Measurements from ENCODE around the gene TCN1.
"Not testable (repeated sequence)": the region's sequence is repeated elsewhere in the genome, so short reads cannot be mapped to it uniquely, and the experiment has no call there.

Gene TCN1

DNA sequence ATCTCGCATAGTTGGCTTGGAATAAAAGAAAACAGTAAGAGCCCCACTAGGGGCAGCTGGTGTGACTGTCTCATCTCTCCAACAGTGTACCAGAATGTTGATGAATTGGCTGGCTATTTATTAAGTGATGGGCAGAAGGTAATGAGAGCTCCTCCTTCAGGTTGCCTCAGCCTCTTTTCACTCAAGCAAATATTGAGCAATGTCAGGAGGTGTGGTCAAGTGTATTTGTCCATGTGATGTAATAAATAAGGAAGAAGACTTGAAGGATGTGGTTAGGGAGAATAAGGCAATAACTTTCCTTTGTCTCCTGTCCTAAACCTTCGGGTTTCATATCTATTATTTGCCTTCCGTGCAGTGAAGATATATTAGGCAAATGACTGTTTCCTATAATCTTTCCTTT is at the start of gene TCN1:
TCN1 (minus strand) TSS at position 91 of the 400 bp plus-strand sequence; CDS start at position 74, 17 bp downstream.
- H3K4me3 ChIP-seq (ENCODE audit: low read length), result peak within 1 kb of the TSS; percentile 6
- TF ChIP-seq, protein P1, sequence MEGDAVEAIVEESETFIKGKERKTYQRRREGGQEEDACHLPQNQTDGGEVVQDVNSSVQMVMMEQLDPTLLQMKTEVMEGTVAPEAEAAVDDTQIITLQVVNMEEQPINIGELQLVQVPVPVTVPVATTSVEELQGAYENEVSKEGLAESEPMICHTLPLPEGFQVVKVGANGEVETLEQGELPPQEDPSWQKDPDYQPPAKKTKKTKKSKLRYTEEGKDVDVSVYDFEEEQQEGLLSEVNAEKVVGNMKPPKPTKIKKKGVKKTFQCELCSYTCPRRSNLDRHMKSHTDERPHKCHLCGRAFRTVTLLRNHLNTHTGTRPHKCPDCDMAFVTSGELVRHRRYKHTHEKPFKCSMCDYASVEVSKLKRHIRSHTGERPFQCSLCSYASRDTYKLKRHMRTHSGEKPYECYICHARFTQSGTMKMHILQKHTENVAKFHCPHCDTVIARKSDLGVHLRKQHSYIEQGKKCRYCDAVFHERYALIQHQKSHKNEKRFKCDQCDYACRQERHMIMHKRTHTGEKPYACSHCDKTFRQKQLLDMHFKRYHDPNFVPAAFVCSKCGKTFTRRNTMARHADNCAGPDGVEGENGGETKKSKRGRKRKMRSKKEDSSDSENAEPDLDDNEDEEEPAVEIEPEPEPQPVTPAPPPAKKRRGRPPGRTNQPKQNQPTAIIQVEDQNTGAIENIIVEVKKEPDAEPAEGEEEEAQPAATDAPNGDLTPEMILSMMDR (IDR thresholded peaks at IDR 0.05; ENCODE audit: insufficient read depth, low read depth, low read length, missing control alignments), result peak; percentile 26
- DNase-seq (ENCODE audit: low read depth), result peak; percentile 84

DNA sequence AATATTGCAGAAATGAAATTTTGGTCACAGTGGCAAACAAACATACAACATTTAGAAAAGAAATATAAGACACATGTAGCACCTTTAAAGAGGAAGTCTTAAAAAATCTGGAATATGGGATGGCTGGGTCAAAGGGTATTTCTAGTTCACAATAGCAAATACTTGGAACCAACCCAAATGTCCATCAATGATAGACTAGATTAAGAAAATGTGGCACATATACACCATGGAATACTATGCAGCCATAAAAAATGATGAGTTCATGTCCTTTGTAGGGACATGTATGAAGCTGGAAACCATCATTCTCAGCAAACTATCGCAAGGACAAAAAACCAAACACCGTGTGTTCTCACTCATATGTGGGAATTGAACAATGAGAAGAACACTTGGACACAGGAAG is 37.3 kb upstream of the TCN1 start:
- DNase-seq (ENCODE audit: low read depth); H3K4me3 ChIP-seq (ENCODE audit: low read length): not testable (repeated sequence)

GRCh38 chr11:59901306-59901705 is 35.0 kb upstream of the TCN1 start:
- DNase-seq (ENCODE audit: low read depth), result peak; percentile 89
- TF ChIP-seq, protein P1 (IDR thresholded peaks at IDR 0.05; ENCODE audit: insufficient read depth, low read depth, low read length, missing control alignments), result no peak
- H3K4me3 ChIP-seq (ENCODE audit: low read length), result no peak overlapping the region

DNA sequence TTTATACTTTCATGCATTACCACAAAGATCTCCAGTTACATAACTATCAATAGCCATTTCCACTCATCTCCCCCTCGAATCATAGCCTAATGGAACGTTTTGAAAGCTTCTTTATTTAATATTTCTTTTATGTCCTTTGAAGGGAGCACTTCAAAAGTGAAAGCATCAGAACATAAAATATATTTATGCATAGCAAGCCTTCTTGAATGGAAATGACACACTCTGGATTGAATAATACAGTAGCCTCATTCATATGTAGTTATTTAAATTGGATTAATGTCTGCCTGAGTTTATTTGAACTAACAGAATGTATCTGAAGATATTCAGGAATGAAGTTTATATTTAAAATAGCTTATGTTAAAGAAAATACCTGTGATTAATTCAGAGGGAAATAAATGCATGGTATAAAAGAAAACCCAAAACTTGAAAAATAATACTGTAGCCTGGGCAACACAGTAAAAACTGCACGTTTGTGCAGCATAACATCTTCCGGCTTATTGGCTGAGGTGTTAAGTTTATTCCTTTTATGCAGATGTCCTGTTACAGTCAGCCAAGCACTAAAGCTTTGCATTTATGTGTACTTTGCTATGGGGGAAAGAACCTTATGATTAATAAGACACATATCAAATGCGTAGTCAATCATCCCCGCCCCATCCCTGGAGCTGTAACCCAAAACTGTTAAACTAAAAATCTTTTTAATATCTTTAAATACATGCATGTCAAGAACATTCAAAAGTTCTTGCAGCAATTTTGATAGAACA is 34.3 kb upstream of the TCN1 start:
- TF ChIP-seq, protein P1 (IDR thresholded peaks at IDR 0.05; ENCODE audit: insufficient read depth, low read depth, low read length, missing control alignments), result no peak
- no peak overlapping the region for H3K4me3 ChIP-seq (ENCODE audit: low read length)
- DNase-seq (ENCODE audit: low read depth), result peak; percentile 17

DNA sequence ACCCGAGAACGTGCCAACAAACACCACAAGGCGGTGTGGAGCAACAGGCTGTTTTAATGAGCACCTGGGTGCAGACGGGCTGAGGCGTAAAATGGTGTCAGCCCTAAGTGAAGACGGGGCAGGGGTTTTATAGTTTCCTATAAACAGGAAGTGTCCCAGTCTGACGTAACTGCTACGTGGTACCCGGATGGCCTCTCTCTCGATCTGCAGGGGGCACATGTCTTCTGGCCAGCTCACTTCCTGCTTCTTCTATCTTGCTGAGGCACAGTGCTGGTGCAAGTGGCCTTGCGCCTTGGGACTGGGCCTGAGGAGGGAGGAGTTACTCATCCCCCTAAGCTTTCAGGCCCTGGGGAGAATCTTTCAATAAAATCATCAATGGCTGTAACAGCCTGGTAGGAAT is 33.2 kb upstream of the TCN1 start:
- TF ChIP-seq, protein P1 (IDR thresholded peaks at IDR 0.05; ENCODE audit: insufficient read depth, low read depth, low read length, missing control alignments), result no peak
- no peak for DNase-seq (ENCODE audit: low read depth)
- no peak overlapping the region for H3K4me3 ChIP-seq (ENCODE audit: low read length)

GRCh38 chr11:59898650-59899049 is 32.4 kb upstream of the TCN1 start:
- TF ChIP-seq, protein P1 (IDR thresholded peaks at IDR 0.05; ENCODE audit: insufficient read depth, low read depth, low read length, missing control alignments), result no peak
- DNase-seq (ENCODE audit: low read depth), result no peak
- no peak overlapping the region for H3K4me3 ChIP-seq (ENCODE audit: low read length)

- no peak for DNase-seq (ENCODE audit: low read depth)
- H3K4me3 ChIP-seq (ENCODE audit: low read length), result no peak overlapping the region
- TF ChIP-seq, protein P1 (IDR thresholded peaks at IDR 0.05; ENCODE audit: insufficient read depth, low read depth, low read length, missing control alignments), result no peak
Measured at GRCh38 chr11:59898046-59898445, 31.8 kb upstream of the TCN1 start.
